K562 (cell line): ENCODE results near the gene SPTLC1. TPM values are rescaled to one million over a fixed set of nuclear protein-coding genes. Genes with fewer than 3 reads are reported as not detected.

Experiments
- ATAC-seq: fragments of 200-7000 bp; cut with Tn5 transposase; 3 replicates; pipeline ENCODE4 v1.9.1; 2020; ENCODE audit warnings: moderate library complexity
- BruUV-seq: library from RNA; stranded (reverse); fragments of 400-500 nt; replicated peaks from 2 replicates; lab custom pipeline; 2021; lab: Mats Ljungman, UMichigan
- CTCF ChIA-PET: fragments of 300-600 bp; formaldehyde crosslinking; extraction: SDS; loops from one replicate; lab custom pipeline; 2021; ENCODE audit warnings: low intra/inter-chr PET ratio; lab: Yijun Ruan, JAX
- POLR2A ChIA-PET: fragments of 300-600, 350-650 bp; sonication (Branson Sonifier 250); formaldehyde crosslinking; extraction: SDS; loops from one replicate; lab custom pipeline; 2021; ENCODE audit warnings: antibody characterized with exemption, inconsistent platforms; lab: Yijun Ruan, JAX
- DNase-seq, 4 experiments: peaks; one replicate each; pipeline versions ENCODE4 v3.0.0 to v3.0.0-alpha.2; 2011 to 2018; ENCODE audit warnings: low spot score in 3 of 4, mixed read lengths in 3 of 4; ENCODE audit errors: extremely low read depth in 1 of 4
- FAIRE-seq: peaks from 2 replicates; lab custom pipeline; 2011; peaks lifted over from hg19 to GRCh38; lab: Jason Lieb, UNC
- H2AFZ ChIP-seq: 2 replicates; pipeline ENCODE4 v1.6.0; 2011; ENCODE audit warnings: low read depth, low read length, control low read depth, inconsistent platforms
- H3K27ac ChIP-seq: fragments of 200-600 bp; 3 replicates; pipeline ENCODE4 v1.8.0; 2011; ENCODE audit warnings: low read depth, mild to moderate bottlenecking, control low read depth, inconsistent platforms, low read length, moderate library complexity, mixed read lengths; ENCODE audit errors: extremely low read depth
- H3K27me3 ChIP-seq, 2 experiments: fragments of 300-600 bp in 1 of 2; 2 replicates in 1 of 2; 3 replicates in 1 of 2; pipeline versions ENCODE4 v1.6.0 to v1.8.0; 2011; ENCODE audit warnings: inconsistent platforms in 2 of 2, low read length in 2 of 2, mild to moderate bottlenecking in 1 of 2, mixed read lengths in 1 of 2, moderate library complexity in 1 of 2; ENCODE audit not compliant: control insufficient read depth in 2 of 2, insufficient read depth in 2 of 2
- H3K36me3 ChIP-seq: fragments of 300-600 bp; 3 replicates; pipeline ENCODE4 v1.8.0; 2011; ENCODE audit warnings: mild to moderate bottlenecking, low read length, inconsistent platforms; ENCODE audit not compliant: control insufficient read depth, insufficient read depth
- H3K4me1 ChIP-seq, 2 experiments: fragments of 200-600 bp in 1 of 2; replicated peaks in 1 of 2; 2 replicates in 1 of 2; 3 replicates in 1 of 2; pipeline versions ENCODE4 v1.5.1 to v1.8.0; 2011; ENCODE audit warnings: inconsistent platforms in 2 of 2, low read length in 2 of 2, mild to moderate bottlenecking in 1 of 2, mixed read lengths in 1 of 2, moderate library complexity in 1 of 2; ENCODE audit not compliant: control insufficient read depth in 2 of 2, insufficient read depth in 2 of 2
- H3K4me2 ChIP-seq: 2 replicates; pipeline ENCODE4 v1.6.1; 2011; ENCODE audit warnings: low read length, control low read depth, inconsistent platforms, mixed read lengths; ENCODE audit not compliant: insufficient read depth
- H3K4me3 ChIP-seq: fragments of 200-600 bp; sonication (generic), shearing (Covaris generic); 2 replicates; pipeline ENCODE4 v1.5.1; 2016; ENCODE audit warnings: control low read depth, inconsistent platforms
- H3K79me2 ChIP-seq: fragments of 200-600 bp; 3 replicates; pipeline ENCODE4 v1.8.0; 2011; ENCODE audit warnings: low read length, inconsistent platforms; ENCODE audit not compliant: control insufficient read depth, insufficient read depth
- H3K9ac ChIP-seq, 2 experiments: 2 replicates each; pipeline versions ENCODE4 v1.6.0 to v1.6.1; 2011; ENCODE audit warnings: low read depth in 2 of 2, low read length in 2 of 2, control low read depth in 1 of 2, inconsistent platforms in 1 of 2, mild to moderate bottlenecking in 1 of 2, mixed read lengths in 1 of 2; ENCODE audit not compliant: insufficient read depth in 1 of 2
- H3K9me1 ChIP-seq: one replicate; pipeline ENCODE4 v1.6.0; 2011; ENCODE audit warnings: inconsistent platforms, mild to moderate bottlenecking, low read length, moderate library complexity; ENCODE audit not compliant: control insufficient read depth, insufficient read depth
- H3K9me3 ChIP-seq: replicated peaks from 2 replicates; pipeline ENCODE4 v1.5.1; 2011; ENCODE audit warnings: low read depth, low read length, inconsistent platforms; ENCODE audit not compliant: control insufficient read depth, insufficient read depth
- H4K20me1 ChIP-seq: replicated peaks from 2 replicates; pipeline ENCODE4 v1.6.1; 2011; ENCODE audit warnings: low read length, inconsistent platforms, mixed read lengths; ENCODE audit not compliant: control insufficient read depth, insufficient read depth
- ELF2 ChIP-seq: fragments of 250-450 bp; sonication (Bioruptor Pico); IDR thresholded peaks from 2 replicates; pipeline ENCODE4 v1.5.0; 2021; ENCODE audit warnings: mild to moderate bottlenecking
- FOXP1 ChIP-seq: sonication (generic); formaldehyde crosslinking; IDR thresholded peaks from 2 replicates; pipeline ENCODE4 v1.8.0; 2022; ENCODE audit warnings: mild to moderate bottlenecking, missing genetic modification reagents
- MEF2D ChIP-seq: conservative IDR thresholded peaks from 2 replicates; pipeline ENCODE4 v1.6.1; 2016; ENCODE audit warnings: low read depth, missing genetic modification characterization, missing compliant biosample characterization
- RBM39 ChIP-seq: fragments of 200-400 bp; formaldehyde crosslinking; optimal IDR thresholded peaks from 2 replicates; pipeline ENCODE3; 2018; ENCODE audit warnings: low read depth, low read length
- TEAD1 ChIP-seq, 2 experiments: fragments of 450-650 bp in 1 of 2; sonication (generic) in 1 of 2; formaldehyde crosslinking; IDR thresholded peaks; 2 replicates each; pipeline versions ENCODE4 v1.4.0 to v1.8.0; 2020 to 2022; ENCODE audit warnings: mild to moderate bottlenecking in 2 of 2, missing genetic modification reagents in 1 of 2
- TFAM ChIP-seq: fragments of 250-450 bp; sonication (Bioruptor Pico); conservative IDR thresholded peaks from 2 replicates; pipeline ENCODE4 v1.5.0; 2021; ENCODE audit warnings: mild to moderate bottlenecking, moderate library complexity
- WGBS: fragments of 100-300 bp; shearing (Covaris generic); methylation state at CpG from one replicate; pipeline ENCODE4 v1.1.6; 2016; ENCODE audit warnings: low coverage, mixed read lengths; ENCODE audit not compliant: insufficient coverage; ENCODE audit errors: missing lambda C conversion rate; 5-methylcytosine and 5-hydroxymethylcytosine counted together
- in situ Hi-C: fragments of 300-500 bp; cut with MboI; formaldehyde crosslinking; loops from 4 replicates; pipeline ENCODE4 v1.15.0; 2018; ENCODE audit warnings: inconsistent platforms, mixed read lengths
- intact Hi-C: fragments of 100-400 bp; cut with micrococcal nuclease; formaldehyde crosslinking; loops from 2 replicates; pipeline ENCODE4 v1.14.2; 2022
- polyA plus RNA-seq, 8 experiments: library from polyadenylated mRNA; depleted of rRNA in 4 of 8; stranded (reverse) in 5 of 8; unstranded in 3 of 8; fragments of >200 nt; fragmentation: Nextera tagmentation in 2 of 8; fragmentation: Illumina TruSeq in 1 of 8; extraction: Ambion mirVana in 2 of 8; extraction: Trizol in 1 of 8; gene quantifications; 2 replicates each; pipeline versions ENCODE4 v1.2.1 to v1.2.3, GENCODE V29; 2011 to 2014; ENCODE audit warnings: inconsistent platforms in 1 of 8, missing spikeins in 1 of 8
- total RNA-seq, 7 experiments: library from RNA; depleted of rRNA in 6 of 7; stranded (reverse); fragments of >200 nt in 6 of 7; fragmentation: Illumina TruSeq in 2 of 7; extraction: Trizol in 2 of 7; gene quantifications; 2 replicates each; pipeline versions ENCODE4 v1.2.1 to v1.2.3, GENCODE V29; 2011 to 2021; ENCODE audit warnings: low replicate concordance in 1 of 7
- TF ChIP-seq, protein P1 (sequence below): fragments of 200-600 bp; sonication (generic); IDR thresholded peaks from one replicate; pipeline ENCODE4 v1.6.1; 2012; ENCODE audit warnings: mild to moderate bottlenecking, low read depth, low read length, inconsistent platforms
- TF ChIP-seq, protein P2 (sequence below): sonication (generic); formaldehyde crosslinking; IDR thresholded peaks from 2 replicates; pipeline ENCODE4 v1.8.0; 2022; ENCODE audit warnings: missing genetic modification reagents, mild to moderate bottlenecking, borderline replicate concordance

The SPTLC1 gene
- total and polyA plus RNA-seq, 9 of the 15 experiments (the other 6 are each of a cell fraction or from before 2014, with no cell fraction given) = 58.8 to 125 (median 84.5) TPM

DNA sequence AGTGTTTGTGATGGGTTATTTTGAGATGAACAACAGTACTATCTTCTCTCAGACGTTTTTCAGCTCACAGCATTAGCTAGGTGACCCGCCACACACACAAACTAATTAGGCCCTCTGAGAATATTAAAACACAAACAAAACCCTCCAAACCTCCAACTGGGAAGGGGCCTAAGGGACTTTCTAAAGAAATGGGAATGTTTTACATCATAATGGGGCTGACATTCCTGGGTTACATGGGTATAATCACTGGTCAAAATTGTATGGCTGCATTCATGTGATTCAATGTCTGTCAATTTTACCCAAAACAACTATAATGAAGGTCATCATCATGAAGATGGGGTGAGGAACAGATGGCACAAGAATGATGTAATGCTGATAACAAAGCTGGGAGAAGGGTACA lies 59.6 kb downstream of the SPTLC1 start (continued):
- TF ChIP-seq MEF2D (tag) = no peak
- no peak for TF ChIP-seq FOXP1
- TF ChIP-seq ELF2 (CRISPR knock-in tag) = no peak
- TF ChIP-seq RBM39 = no peak

DNA sequence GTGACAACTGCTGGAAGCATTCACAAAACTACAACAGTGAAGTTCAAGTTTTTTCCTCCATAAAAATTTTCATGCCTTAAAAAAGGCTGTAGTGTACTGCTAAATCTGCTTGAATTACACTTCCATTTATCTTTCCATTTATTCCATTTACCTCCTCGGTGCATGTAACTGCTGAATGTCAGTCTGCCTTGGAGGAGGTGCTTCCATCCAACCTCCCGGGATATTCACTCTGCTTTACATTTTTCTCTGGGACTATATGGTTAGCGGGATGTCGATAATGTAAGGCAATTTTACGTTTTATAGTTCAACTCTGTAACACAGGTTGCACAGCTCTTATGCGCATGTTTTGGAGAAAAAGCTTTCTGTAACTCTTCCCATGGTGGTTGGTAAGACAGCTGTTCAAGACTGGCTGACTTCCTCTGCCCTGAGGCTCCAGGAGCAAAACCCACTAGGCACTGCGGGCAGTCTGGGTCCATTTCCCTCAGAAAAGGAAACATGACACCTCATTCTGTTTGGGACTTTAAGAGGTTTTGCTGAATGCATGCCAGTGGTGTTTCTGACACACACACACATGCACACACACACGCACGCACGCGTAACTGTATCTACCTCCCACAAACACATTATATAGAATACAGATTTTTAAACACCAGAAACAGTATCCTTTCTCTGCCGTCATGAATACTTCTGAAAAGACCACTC lies 66.1 kb downstream of the SPTLC1 start:
- peaks cover 87% of the 10 kb centered on the region for H3K36me3 ChIP-seq
- intact Hi-C loops = no loop called here
- POLR2A ChIA-PET = interaction anchor here (0.6 kb wide), 1 partner anchor 155 kb away, joined by 3 read pairs; no protein-coding TSS in a partner anchor
- no peak for TF ChIP-seq TEAD1 (CRISPR knock-in tag; IDR thresholded peaks at IDR 0.05)
- TF ChIP-seq, protein P1, sequence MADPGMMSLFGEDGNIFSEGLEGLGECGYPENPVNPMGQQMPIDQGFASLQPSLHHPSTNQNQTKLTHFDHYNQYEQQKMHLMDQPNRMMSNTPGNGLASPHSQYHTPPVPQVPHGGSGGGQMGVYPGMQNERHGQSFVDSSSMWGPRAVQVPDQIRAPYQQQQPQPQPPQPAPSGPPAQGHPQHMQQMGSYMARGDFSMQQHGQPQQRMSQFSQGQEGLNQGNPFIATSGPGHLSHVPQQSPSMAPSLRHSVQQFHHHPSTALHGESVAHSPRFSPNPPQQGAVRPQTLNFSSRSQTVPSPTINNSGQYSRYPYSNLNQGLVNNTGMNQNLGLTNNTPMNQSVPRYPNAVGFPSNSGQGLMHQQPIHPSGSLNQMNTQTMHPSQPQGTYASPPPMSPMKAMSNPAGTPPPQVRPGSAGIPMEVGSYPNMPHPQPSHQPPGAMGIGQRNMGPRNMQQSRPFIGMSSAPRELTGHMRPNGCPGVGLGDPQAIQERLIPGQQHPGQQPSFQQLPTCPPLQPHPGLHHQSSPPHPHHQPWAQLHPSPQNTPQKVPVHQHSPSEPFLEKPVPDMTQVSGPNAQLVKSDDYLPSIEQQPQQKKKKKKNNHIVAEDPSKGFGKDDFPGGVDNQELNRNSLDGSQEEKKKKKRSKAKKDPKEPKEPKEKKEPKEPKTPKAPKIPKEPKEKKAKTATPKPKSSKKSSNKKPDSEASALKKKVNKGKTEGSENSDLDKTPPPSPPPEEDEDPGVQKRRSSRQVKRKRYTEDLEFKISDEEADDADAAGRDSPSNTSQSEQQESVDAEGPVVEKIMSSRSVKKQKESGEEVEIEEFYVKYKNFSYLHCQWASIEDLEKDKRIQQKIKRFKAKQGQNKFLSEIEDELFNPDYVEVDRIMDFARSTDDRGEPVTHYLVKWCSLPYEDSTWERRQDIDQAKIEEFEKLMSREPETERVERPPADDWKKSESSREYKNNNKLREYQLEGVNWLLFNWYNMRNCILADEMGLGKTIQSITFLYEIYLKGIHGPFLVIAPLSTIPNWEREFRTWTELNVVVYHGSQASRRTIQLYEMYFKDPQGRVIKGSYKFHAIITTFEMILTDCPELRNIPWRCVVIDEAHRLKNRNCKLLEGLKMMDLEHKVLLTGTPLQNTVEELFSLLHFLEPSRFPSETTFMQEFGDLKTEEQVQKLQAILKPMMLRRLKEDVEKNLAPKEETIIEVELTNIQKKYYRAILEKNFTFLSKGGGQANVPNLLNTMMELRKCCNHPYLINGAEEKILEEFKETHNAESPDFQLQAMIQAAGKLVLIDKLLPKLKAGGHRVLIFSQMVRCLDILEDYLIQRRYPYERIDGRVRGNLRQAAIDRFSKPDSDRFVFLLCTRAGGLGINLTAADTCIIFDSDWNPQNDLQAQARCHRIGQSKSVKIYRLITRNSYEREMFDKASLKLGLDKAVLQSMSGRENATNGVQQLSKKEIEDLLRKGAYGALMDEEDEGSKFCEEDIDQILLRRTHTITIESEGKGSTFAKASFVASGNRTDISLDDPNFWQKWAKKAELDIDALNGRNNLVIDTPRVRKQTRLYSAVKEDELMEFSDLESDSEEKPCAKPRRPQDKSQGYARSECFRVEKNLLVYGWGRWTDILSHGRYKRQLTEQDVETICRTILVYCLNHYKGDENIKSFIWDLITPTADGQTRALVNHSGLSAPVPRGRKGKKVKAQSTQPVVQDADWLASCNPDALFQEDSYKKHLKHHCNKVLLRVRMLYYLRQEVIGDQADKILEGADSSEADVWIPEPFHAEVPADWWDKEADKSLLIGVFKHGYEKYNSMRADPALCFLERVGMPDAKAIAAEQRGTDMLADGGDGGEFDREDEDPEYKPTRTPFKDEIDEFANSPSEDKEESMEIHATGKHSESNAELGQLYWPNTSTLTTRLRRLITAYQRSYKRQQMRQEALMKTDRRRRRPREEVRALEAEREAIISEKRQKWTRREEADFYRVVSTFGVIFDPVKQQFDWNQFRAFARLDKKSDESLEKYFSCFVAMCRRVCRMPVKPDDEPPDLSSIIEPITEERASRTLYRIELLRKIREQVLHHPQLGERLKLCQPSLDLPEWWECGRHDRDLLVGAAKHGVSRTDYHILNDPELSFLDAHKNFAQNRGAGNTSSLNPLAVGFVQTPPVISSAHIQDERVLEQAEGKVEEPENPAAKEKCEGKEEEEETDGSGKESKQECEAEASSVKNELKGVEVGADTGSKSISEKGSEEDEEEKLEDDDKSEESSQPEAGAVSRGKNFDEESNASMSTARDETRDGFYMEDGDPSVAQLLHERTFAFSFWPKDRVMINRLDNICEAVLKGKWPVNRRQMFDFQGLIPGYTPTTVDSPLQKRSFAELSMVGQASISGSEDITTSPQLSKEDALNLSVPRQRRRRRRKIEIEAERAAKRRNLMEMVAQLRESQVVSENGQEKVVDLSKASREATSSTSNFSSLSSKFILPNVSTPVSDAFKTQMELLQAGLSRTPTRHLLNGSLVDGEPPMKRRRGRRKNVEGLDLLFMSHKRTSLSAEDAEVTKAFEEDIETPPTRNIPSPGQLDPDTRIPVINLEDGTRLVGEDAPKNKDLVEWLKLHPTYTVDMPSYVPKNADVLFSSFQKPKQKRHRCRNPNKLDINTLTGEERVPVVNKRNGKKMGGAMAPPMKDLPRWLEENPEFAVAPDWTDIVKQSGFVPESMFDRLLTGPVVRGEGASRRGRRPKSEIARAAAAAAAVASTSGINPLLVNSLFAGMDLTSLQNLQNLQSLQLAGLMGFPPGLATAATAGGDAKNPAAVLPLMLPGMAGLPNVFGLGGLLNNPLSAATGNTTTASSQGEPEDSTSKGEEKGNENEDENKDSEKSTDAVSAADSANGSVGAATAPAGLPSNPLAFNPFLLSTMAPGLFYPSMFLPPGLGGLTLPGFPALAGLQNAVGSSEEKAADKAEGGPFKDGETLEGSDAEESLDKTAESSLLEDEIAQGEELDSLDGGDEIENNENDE = no peak
- TF ChIP-seq, protein P2, sequence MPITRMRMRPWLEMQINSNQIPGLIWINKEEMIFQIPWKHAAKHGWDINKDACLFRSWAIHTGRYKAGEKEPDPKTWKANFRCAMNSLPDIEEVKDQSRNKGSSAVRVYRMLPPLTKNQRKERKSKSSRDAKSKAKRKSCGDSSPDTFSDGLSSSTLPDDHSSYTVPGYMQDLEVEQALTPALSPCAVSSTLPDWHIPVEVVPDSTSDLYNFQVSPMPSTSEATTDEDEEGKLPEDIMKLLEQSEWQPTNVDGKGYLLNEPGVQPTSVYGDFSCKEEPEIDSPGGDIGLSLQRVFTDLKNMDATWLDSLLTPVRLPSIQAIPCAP (CRISPR knock-in tag) = no peak
- TF ChIP-seq TFAM (CRISPR knock-in tag) = no peak

More for the DNA sequence above, 66.1 kb downstream of the SPTLC1 start:
- Histone ChIP-seq H3K4me3 (no peak overlapping the region), H3K27me3 (no peaks in the 10 kb centered on the region), H3K79me2 (no peaks in the 10 kb centered on the region), H3K9me1 (no peaks in the 10 kb centered on the region), H3K4me1 (peaks cover 6 to 26% of the 10 kb centered on the region in 2 experiments; a peak in 4 of 5 replicates), H3K9me3 (no peaks in the 10 kb centered on the region), H3K27ac (no peak overlapping the region), H4K20me1 (no peaks in the 10 kb centered on the region), H3K4me2 (no peak overlapping the region), H3K9ac (no peak overlapping the region), H2AFZ (no peak overlapping the region)
- CTCF ChIA-PET = interaction anchor here (0.6 kb wide), 1 partner anchor 289 kb away, joined by 4 read pairs; no protein-coding TSS in a partner anchor
- in situ Hi-C loops = no loop called here
- 93% methylated on average over 12 of the region's 12 CpGs for WGBS
- no TSS peak for BruUV-seq
- FAIRE-seq = no peak
- no peak for DNase-seq
- ATAC-seq = no peak
